GM23248 (cell line): Measurements from ENCODE around the gene ANKAR. TPM values are rescaled to one million over a fixed set of nuclear protein-coding genes. Genes with fewer than 3 reads are reported as not detected.
"Not testable (repeated sequence)": the region's sequence is repeated elsewhere in the genome, so short reads cannot be mapped to it uniquely, and the experiment has no call there.

Experiments used
- DNase-seq: peaks from one replicate; pipeline ENCODE4 v3.0.0-alpha.2; 2015
- H2AFZ ChIP-seq: fragments of 200-600 bp; sonication (generic); 2 replicates; pipeline ENCODE4 v1.6.1; 2016; ENCODE audit warnings: antibody characterized with exemption
- H3F3A ChIP-seq: fragments of 200-600 bp; sonication (generic); 2 replicates; pipeline ENCODE4 v1.6.1; 2016; ENCODE audit warnings: mild to moderate bottlenecking, antibody characterized with exemption, mixed run types; ENCODE audit not compliant: insufficient read depth
- H3K27ac ChIP-seq: fragments of 200-600 bp; sonication (generic); 2 replicates; pipeline ENCODE4 v1.5.1; 2016; ENCODE audit warnings: mild to moderate bottlenecking
- H3K27me3 ChIP-seq: fragments of 200-600 bp; sonication (generic); replicated peaks from 2 replicates; pipeline ENCODE4 v1.6.1; 2016; ENCODE audit warnings: mild to moderate bottlenecking; ENCODE audit not compliant: insufficient read depth
- H3K36me3 ChIP-seq: fragments of 200-600 bp; sonication (generic); 2 replicates; pipeline ENCODE4 v1.6.1; 2016; ENCODE audit warnings: low read depth, mild to moderate bottlenecking
- H3K4me1 ChIP-seq: fragments of 200-600 bp; sonication (generic); 2 replicates; pipeline ENCODE4 v1.6.1; 2016; ENCODE audit warnings: mild to moderate bottlenecking; ENCODE audit not compliant: insufficient read depth
- H3K4me2 ChIP-seq: fragments of 200-600 bp; sonication (generic); one replicate; pipeline ENCODE4 v1.6.1; 2016; ENCODE audit warnings: mild to moderate bottlenecking; ENCODE audit not compliant: unreplicated experiment
- H3K4me3 ChIP-seq: fragments of 200-600 bp; sonication (generic); 2 replicates; pipeline ENCODE4 v1.5.1; 2016; ENCODE audit warnings: mild to moderate bottlenecking
- H3K79me2 ChIP-seq: fragments of 200-600 bp; sonication (generic); 2 replicates; pipeline ENCODE4 v1.6.1; 2016; ENCODE audit warnings: mild to moderate bottlenecking; ENCODE audit not compliant: insufficient read depth
- H3K9ac ChIP-seq: fragments of 200-600 bp; sonication (generic); 2 replicates; pipeline ENCODE4 v1.6.1; 2016; ENCODE audit warnings: mild to moderate bottlenecking
- H3K9me2 ChIP-seq: fragments of 200-600 bp; sonication (generic); 2 replicates; pipeline ENCODE4 v1.6.1; 2016; ENCODE audit warnings: mixed run types, mild to moderate bottlenecking, moderate library complexity; ENCODE audit not compliant: insufficient read depth
- H3K9me3 ChIP-seq: fragments of 200-600 bp; sonication (generic); one replicate; pipeline ENCODE4 v1.6.1; 2017; ENCODE audit warnings: low read depth
- H4K20me1 ChIP-seq: fragments of 200-600 bp; sonication (generic); 2 replicates; pipeline ENCODE4 v1.6.0; 2016; ENCODE audit not compliant: insufficient read depth
- EZH2 ChIP-seq: fragments of 200-600 bp; sonication (generic); IDR thresholded peaks from 2 replicates; pipeline ENCODE4 v1.6.1; 2018; ENCODE audit warnings: antibody characterized with exemption, mild to moderate bottlenecking; ENCODE audit not compliant: insufficient read depth, poor library complexity, severe bottlenecking
- EZH2phosphoT487 ChIP-seq: fragments of 200-600 bp; sonication (generic); IDR thresholded peaks from 2 replicates; pipeline ENCODE4 v1.6.1; 2018; ENCODE audit warnings: antibody characterized with exemption, moderate library complexity, mild to moderate bottlenecking, low read depth; ENCODE audit not compliant: insufficient read depth
- WGBS, 2 experiments: methylation state at CpG; one replicate each; pipeline ENCODE4 v1.1.6; 2015 to 2017; ENCODE audit warnings: low lambda C conversion rate in 2 of 2, low coverage in 1 of 2; ENCODE audit errors: missing lambda C conversion rate in 2 of 2; 5-methylcytosine and 5-hydroxymethylcytosine counted together
- in situ Hi-C: fragments of 300-500 bp; cut with MboI; formaldehyde crosslinking; loops from 2 replicates; pipeline ENCODE4 v1.15.0; 2020
- polyA plus RNA-seq: library from polyadenylated mRNA; unstranded; fragments of >200 nt; fragmentation: Nextera tagmentation; extraction: Ambion mirVana; gene quantifications from 2 replicates; pipeline ENCODE4 v1.2.1, GENCODE V29; 2016
- total RNA-seq: library from RNA; depleted of rRNA; stranded (reverse); fragments of >200 nt; shearing (Covaris generic); gene quantifications from 2 replicates; pipeline ENCODE4 v1.2.3, GENCODE V29; 2014

ANKAR gene
- total and polyA plus RNA-seq, 2 experiments from 2014 or later: 3.1 to 3.4 TPM

DNA sequence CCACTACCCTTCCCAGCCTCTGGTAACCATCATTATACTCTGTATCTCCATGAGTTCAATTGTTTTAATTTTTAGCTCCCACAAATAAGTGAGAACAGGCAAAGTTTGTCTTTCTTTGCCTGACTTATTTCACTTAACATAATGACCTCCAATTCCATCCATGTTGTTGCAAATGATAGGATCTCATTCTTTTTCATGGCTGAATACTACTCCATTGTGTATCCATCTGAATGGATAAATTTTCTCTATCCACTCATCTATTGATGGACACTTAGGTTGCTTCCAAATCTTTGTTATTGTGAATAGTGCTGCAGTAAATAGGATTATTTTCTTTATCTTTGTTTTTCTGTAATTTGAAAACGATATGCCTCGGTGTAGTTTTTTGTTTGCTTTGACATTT is 26.2 kb downstream of the ANKAR start:
- TF ChIP-seq EZH2: no peak
- no peak for TF ChIP-seq EZH2phosphoT487
- H3K9me3 ChIP-seq: no peaks in the 10 kb centered on the region
- DNase-seq: no peak
- no peaks in the 10 kb centered on the region for H3K9me2 ChIP-seq
- 0 out of 2 replicates have a peak, but pooled peaks cover 4% of the 10 kb centered on the region for H3K4me1 ChIP-seq
- H3K9ac ChIP-seq: no peak overlapping the region
- H2AFZ ChIP-seq: no peak overlapping the region
- in situ Hi-C loops: no loop called here
- H3K27ac ChIP-seq: no peak overlapping the region
- 0 out of 2 replicates have a peak, but pooled peaks cover 11% of the 10 kb centered on the region for H3F3A ChIP-seq
- no peaks in the 10 kb centered on the region for H3K27me3 ChIP-seq
- no peak overlapping the region for H3K4me3 ChIP-seq
- no peak overlapping the region for H3K4me2 ChIP-seq
- H3K36me3 ChIP-seq: no peaks in the 10 kb centered on the region
- H3K79me2 ChIP-seq: no peaks in the 10 kb centered on the region
- WGBS, 2 experiments: 47 to 48% methylated on average over 2 of the region's 2 CpGs
- no peaks in the 10 kb centered on the region for H4K20me1 ChIP-seq

- H3K27me3 ChIP-seq: no peaks in the 10 kb centered on the region
- H3K79me2 ChIP-seq: no peaks in the 10 kb centered on the region
- no peak overlapping the region for H3K4me3 ChIP-seq
- H3K27ac ChIP-seq: no peak overlapping the region
- no peaks in the 10 kb centered on the region for H3K9me3 ChIP-seq
- H3F3A ChIP-seq: 0 out of 2 replicates have a peak, but pooled peaks cover 6% of the 10 kb centered on the region
- in situ Hi-C loops: no loop called here
- TF ChIP-seq EZH2phosphoT487 (no peak), EZH2 (no peak)
- no peaks in the 10 kb centered on the region for H3K9me2 ChIP-seq
- peak; percentile 3 for DNase-seq
- no peaks in the 10 kb centered on the region for H4K20me1 ChIP-seq
- H3K36me3 ChIP-seq: no peaks in the 10 kb centered on the region
- H3K4me2 ChIP-seq: no peak overlapping the region
- H3K9ac ChIP-seq: no peak overlapping the region
- H2AFZ ChIP-seq: no peak overlapping the region
- 0 out of 2 replicates have a peak, but pooled peaks cover 4% of the 10 kb centered on the region for H3K4me1 ChIP-seq
Measured at GRCh38 chr2:189702071-189702470, 27.6 kb downstream of the ANKAR start.

DNA sequence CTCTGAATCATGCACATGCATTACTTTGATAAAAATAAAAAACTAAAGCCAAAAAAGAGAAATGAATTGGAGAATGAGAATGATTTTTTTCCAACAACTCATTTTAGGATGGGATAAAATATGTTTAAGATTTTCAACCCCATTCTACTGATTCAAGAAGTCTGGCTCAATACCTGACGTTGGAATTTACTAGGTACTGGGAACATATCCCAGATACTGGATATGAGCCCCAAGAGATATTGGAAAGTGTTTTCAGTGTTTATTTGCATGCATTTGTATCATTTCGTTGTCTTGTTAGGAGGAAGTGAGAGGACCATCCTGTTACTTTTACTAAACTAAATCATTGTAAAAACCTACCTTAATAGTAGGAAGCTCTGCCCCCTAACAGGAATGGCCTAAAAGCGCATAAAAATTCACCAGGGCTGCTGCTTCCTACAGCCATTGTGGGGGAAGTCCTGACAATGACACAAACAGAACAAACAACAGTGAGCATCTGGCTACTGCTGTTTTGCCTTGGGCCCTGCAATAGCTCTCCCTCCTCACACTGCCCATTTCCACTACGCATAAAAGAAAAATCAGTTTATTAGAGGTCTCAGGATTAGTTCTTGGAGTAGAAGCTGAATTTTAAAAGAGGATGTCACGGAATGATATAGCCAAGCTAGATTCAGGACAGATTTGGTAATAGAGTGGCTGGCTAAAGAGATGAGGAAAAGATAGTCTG is 35.2 kb downstream of the ANKAR start:
- no peak for TF ChIP-seq EZH2
- TF ChIP-seq EZH2phosphoT487: no peak
- Histone ChIP-seq H3K4me2 (no peak overlapping the region), H3K9me2 (no peaks in the 10 kb centered on the region), H4K20me1 (no peaks in the 10 kb centered on the region), H3K27ac (no peak overlapping the region), H3K36me3 (no peaks in the 10 kb centered on the region; the same call in 1 of the 2 replicates), H3K9me3 (no peaks in the 10 kb centered on the region), H3K4me3 (no peak overlapping the region), H3K4me1 (no peaks in the 10 kb centered on the region), H3F3A (no peaks in the 10 kb centered on the region), H3K27me3 (no peaks in the 10 kb centered on the region), H3K79me2 (no peaks in the 10 kb centered on the region), H2AFZ (no peak overlapping the region), H3K9ac (no peak overlapping the region)
- WGBS, 2 experiments: 96 to 98% methylated on average over 5 of the region's 5 CpGs
- in situ Hi-C loops: no loop called here
- no peak for DNase-seq

- H2AFZ ChIP-seq, H3K4me2 ChIP-seq, H3K27me3 ChIP-seq, H3K4me1 ChIP-seq, H3K27ac ChIP-seq, H4K20me1 ChIP-seq, H3F3A ChIP-seq, DNase-seq, H3K9me3 ChIP-seq, H3K79me2 ChIP-seq, in situ Hi-C loops, H3K9me2 ChIP-seq, H3K36me3 ChIP-seq, H3K9ac ChIP-seq, H3K4me3 ChIP-seq: not testable (repeated sequence)
- 83 to 100% methylated on average over 1 of the region's 1 CpG for WGBS, 2 experiments
Measured at GRCh38 chr2:189717593-189717992, 43.1 kb downstream of the ANKAR start.

DNA sequence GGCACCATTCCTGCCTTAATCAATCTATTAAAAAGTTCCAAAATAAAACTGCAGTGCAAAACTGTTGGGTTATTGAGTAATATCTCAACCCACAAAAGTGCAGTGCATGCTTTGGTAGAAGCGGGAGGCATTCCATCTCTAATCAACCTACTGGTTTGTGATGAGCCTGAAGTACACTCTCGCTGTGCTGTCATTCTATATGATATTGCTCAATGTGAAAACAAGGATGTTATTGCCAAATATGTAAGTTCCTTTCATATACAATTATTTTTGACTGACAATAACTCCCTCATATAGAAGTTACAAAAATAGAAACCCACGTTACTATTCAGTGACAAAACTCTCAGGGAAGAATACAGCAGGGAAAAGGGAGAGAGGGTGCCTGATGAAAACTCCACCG is 45.1 kb downstream of the ANKAR start:
- Histone ChIP-seq H3K36me3 (no peaks in the 10 kb centered on the region), H3K79me2 (no peaks in the 10 kb centered on the region), H3K9me3 (no peaks in the 10 kb centered on the region), H3K4me1 (peaks cover 10% of the 10 kb centered on the region), H3F3A (peaks cover 9% of the 10 kb centered on the region; the same call in 1 of the 2 replicates), H3K9ac (no peak overlapping the region), H3K4me2 (no peak overlapping the region), H2AFZ (no peak overlapping the region), H4K20me1 (no peaks in the 10 kb centered on the region), H3K27ac (no peak overlapping the region), H3K27me3 (no peaks in the 10 kb centered on the region), H3K9me2 (no peaks in the 10 kb centered on the region), H3K4me3 (no peak overlapping the region)
- WGBS, 2 experiments: 88 to 93% methylated on average over 4 of the region's 4 CpGs
- TF ChIP-seq EZH2phosphoT487 (no peak), EZH2 (no peak)
- no peak for DNase-seq
- in situ Hi-C loops: no loop called here
